ENCODE data around the gene UBASH3B. TPM values are rescaled to one million over a fixed set of nuclear protein-coding genes. Genes with fewer than 3 reads are reported as not detected.
A peak's percentile ranks its signal among the peaks of the same experiment; 100 is the strongest.
"Not testable (repeated sequence)": the region's sequence is repeated elsewhere in the genome, so short reads cannot be mapped to it uniquely, and the experiment has no call there.

Gene UBASH3B
- total RNA-seq, 1 experiment from 2014 or later, result 10.3 TPM

GRCh38 chr11:122862091-122862490 is 206.6 kb downstream of the UBASH3B start:
- BruUV-seq (replicated peaks), result no TSS peak
- no peak for TF ChIP-seq CTCF (IDR thresholded peaks at IDR 0.05; ENCODE audit: unreplicated experiment)
- H3K36me3 Mint-ChIP-seq (ENCODE audit: insufficient read depth, unreplicated experiment), result no peaks in the 10 kb centered on the region
- no peak overlapping the region for H3K27ac Mint-ChIP-seq (ENCODE audit: low read depth, unreplicated experiment)
- intact Hi-C loops (cut with micrococcal nuclease), result loop anchor here (10.0 kb wide), 1 partner anchor 403 kb away; no protein-coding TSS in a partner anchor
- H3K4me3 Mint-ChIP-seq (ENCODE audit: unreplicated experiment), result no peak overlapping the region
- no peaks in the 10 kb centered on the region for H3K9me3 Mint-ChIP-seq (ENCODE audit: unreplicated experiment)
- POLR2A ChIA-PET, result interaction anchor here (0.7 to 3.0 kb wide), 2 partner anchors 159 to 191 kb away, joined by 3 to 10 read pairs; no protein-coding TSS in a partner anchor
- no peak for DNase-seq (ENCODE audit: unreplicated experiment)
- peaks cover 32% of the 10 kb centered on the region for H3K27me3 Mint-ChIP-seq (ENCODE audit: insufficient read depth, unreplicated experiment)
- H3K4me1 Mint-ChIP-seq (ENCODE audit: insufficient read depth, unreplicated experiment), result no peaks in the 10 kb centered on the region
- CTCF ChIA-PET, result interaction anchor here (0.6 to 14.6 kb wide), 9 partner anchors 15 to 193 kb away, joined by 3 to 404 read pairs (median 5); no protein-coding TSS in a partner anchor

- peaks cover 32% of the 10 kb centered on the region for H3K27me3 Mint-ChIP-seq (ENCODE audit: insufficient read depth, unreplicated experiment)
- not testable (repeated sequence) for DNase-seq (ENCODE audit: unreplicated experiment); H3K27ac Mint-ChIP-seq (ENCODE audit: low read depth, unreplicated experiment); H3K4me3 Mint-ChIP-seq (ENCODE audit: unreplicated experiment); H3K9me3 Mint-ChIP-seq (ENCODE audit: unreplicated experiment); H3K4me1 Mint-ChIP-seq (ENCODE audit: insufficient read depth, unreplicated experiment); H3K36me3 Mint-ChIP-seq (ENCODE audit: insufficient read depth, unreplicated experiment); BruUV-seq (replicated peaks)
- CTCF ChIA-PET, result interaction anchor here (0.6 to 14.6 kb wide), 24 partner anchors 9 to 1411 kb away, joined by 3 to 404 read pairs (median 5); partner anchors contain the start of gene SORL1-AS1
- intact Hi-C loops (cut with micrococcal nuclease), result loop anchor here (1.0 to 10.0 kb wide), 3 partner anchors 160 to 402 kb away; no protein-coding TSS in a partner anchor
- POLR2A ChIA-PET, result interaction anchor here (1.3 to 3.0 kb wide), 4 partner anchors 9 to 190 kb away, joined by 4 to 10 read pairs (median 6); no protein-coding TSS in a partner anchor
Measured at GRCh38 chr11:122863154-122863553, 207.6 kb downstream of the UBASH3B start.

GRCh38 chr11:122863704-122864326 is 208.3 kb downstream of the UBASH3B start:
- intact Hi-C loops (cut with micrococcal nuclease), result loop anchor here (1.0 to 10.0 kb wide), 3 partner anchors 159 to 401 kb away; no protein-coding TSS in a partner anchor
- CTCF ChIA-PET, result interaction anchor here (0.7 to 14.6 kb wide), 35 partner anchors 8 to 1914 kb away, joined by 3 to 404 read pairs (median 4); partner anchors contain the start of gene SORL1-AS1
- Mint-ChIP-seq H3K27ac (ENCODE audit: low read depth, unreplicated experiment) (no peak overlapping the region), H3K4me1 (ENCODE audit: insufficient read depth, unreplicated experiment) (no peaks in the 10 kb centered on the region), H3K36me3 (ENCODE audit: insufficient read depth, unreplicated experiment) (no peaks in the 10 kb centered on the region), H3K27me3 (ENCODE audit: insufficient read depth, unreplicated experiment) (peaks cover 32% of the 10 kb centered on the region), H3K9me3 (ENCODE audit: unreplicated experiment) (no peaks in the 10 kb centered on the region), H3K4me3 (ENCODE audit: unreplicated experiment) (no peak overlapping the region)
- BruUV-seq (replicated peaks), result no TSS peak
- POLR2A ChIA-PET, result interaction anchor here (0.6 to 3.0 kb wide), 5 partner anchors 10 to 1234 kb away, joined by 3 to 10 read pairs (median 6); no protein-coding TSS in a partner anchor
- peak; percentile 53 for DNase-seq (ENCODE audit: unreplicated experiment)
- peak; percentile 84 for TF ChIP-seq CTCF (IDR thresholded peaks at IDR 0.05; ENCODE audit: unreplicated experiment)

Other genes with a start within 250 kb of the UBASH3B start
- gene CRTAM, start 182.8 kb downstream of the UBASH3B start, total RNA-seq (2022), result not detected in 2 replicates
- 3.0 and 5.2 TPM in 2 replicates for gene JHY, start 227.0 kb downstream of the UBASH3B start, total RNA-seq (2022)